B cell (primary cell): ENCODE measurements around the gene CTNNA1. TPM values are rescaled to one million over a fixed set of nuclear protein-coding genes. Genes with fewer than 3 reads are reported as not detected.

ENCODE experiments used
- ATAC-seq: fragments of 200-7000 bp; cut with Tn5 transposase; one replicate; pipeline ENCODE4 v1.10.0; 2021; ENCODE audit warnings: low read depth, mild to moderate bottlenecking, moderate number of reproducible peaks, moderate library complexity
- CTCF ChIA-PET: fragments of 350-600 bp; sonication (Branson Sonifier 250); formaldehyde crosslinking; loops from one replicate; lab custom pipeline; 2021; ENCODE audit warnings: antibody characterized with exemption, inconsistent platforms; lab: Charles Lee
- POLR2A ChIA-PET: fragments of 350-600 bp; sonication (Branson Sonifier 250); formaldehyde crosslinking; loops from one replicate; lab custom pipeline; 2021; ENCODE audit warnings: antibody characterized with exemption; lab: Charles Lee
- DNase-seq: peaks from one replicate; pipeline ENCODE4 v3.0.0; 2013
- H2AFZ ChIP-seq: 2 replicates; pipeline ENCODE4 v1.6.1; 2012; ENCODE audit warnings: mild to moderate bottlenecking, low read depth, low read length; ENCODE audit not compliant: insufficient read depth, poor library complexity, severe bottlenecking
- H3K27ac ChIP-seq, 2 donors: 1 replicate in 1 of 2; 2 replicates in 1 of 2; pipeline ENCODE4 v1.5.1; 2012 to 2013; ENCODE audit warnings: low read length in 2 of 2, mild to moderate bottlenecking in 2 of 2, moderate library complexity in 1 of 2
- H3K27me3 ChIP-seq, 4 experiments: fragments of 200-600 bp in 1 of 4; sonication (generic) in 1 of 4; replicated peaks in 1 of 4; 1 replicate in 2 of 4; 2 replicates in 2 of 4; pipeline versions ENCODE4 v1.6.1 to v1.7.0; 2013 to 2016; ENCODE audit warnings: low read length in 3 of 4, mild to moderate bottlenecking in 2 of 4, mixed read lengths in 1 of 4, moderate library complexity in 1 of 4; ENCODE audit not compliant: insufficient read depth in 4 of 4, control insufficient read depth in 3 of 4; ENCODE audit errors: control extremely low read depth in 1 of 4
- H3K36me3 ChIP-seq, 2 experiments: replicated peaks in 1 of 2; 1 replicate in 1 of 2; 2 replicates in 1 of 2; pipeline versions ENCODE4 v1.6.1 to v1.7.1; 2013; ENCODE audit warnings: low read length in 1 of 2; ENCODE audit not compliant: insufficient read depth in 2 of 2, control insufficient read depth in 1 of 2; ENCODE audit errors: control extremely low read depth in 1 of 2, extremely low read depth in 1 of 2
- H3K4me1 ChIP-seq, 2 donors: fragments of 200-600 bp in 1 of 2; sonication (generic) in 1 of 2; 1 replicate in 1 of 2; 2 replicates in 1 of 2; pipeline versions ENCODE4 v1.5.1 to v1.6.1; 2013 to 2017; ENCODE audit warnings: low read length in 2 of 2; ENCODE audit not compliant: control insufficient read depth in 2 of 2, insufficient read depth in 2 of 2
- H3K4me2 ChIP-seq: replicated peaks from 2 replicates; pipeline ENCODE3; 2012; ENCODE audit warnings: mild to moderate bottlenecking, low read depth, low read length; ENCODE audit not compliant: poor library complexity, severe bottlenecking
- H3K4me3 ChIP-seq, 5 experiments: fragments of 200-600 bp in 1 of 5; sonication (generic) in 1 of 5; 1 replicate in 3 of 5; 2 replicates in 2 of 5; pipeline versions ENCODE4 v1.5.1 to v1.7.0; 2011 to 2016; ENCODE audit warnings: low read length in 4 of 5, mild to moderate bottlenecking in 4 of 5, low read depth in 2 of 5, control low read depth in 1 of 5, moderate library complexity in 1 of 5; ENCODE audit not compliant: insufficient read depth in 1 of 5; ENCODE audit errors: control extremely low read depth in 1 of 5, extremely low read depth in 1 of 5
- H3K79me2 ChIP-seq: fragments of 200-600 bp; sonication (generic); one replicate; pipeline ENCODE4 v1.6.0; 2016; ENCODE audit warnings: low read length; ENCODE audit not compliant: control insufficient read depth, insufficient read depth
- H3K9ac ChIP-seq: fragments of 200-600 bp; sonication (generic); 2 replicates; pipeline ENCODE4 v1.6.1; 2017; ENCODE audit warnings: mild to moderate bottlenecking, low read length, moderate library complexity
- H3K9me3 ChIP-seq, 3 donors: one replicate each; pipeline versions ENCODE4 v1.6.1 to v1.7.1; 2013; ENCODE audit warnings: low read length in 2 of 3; ENCODE audit not compliant: control insufficient read depth in 2 of 3, insufficient read depth in 1 of 3; ENCODE audit errors: control extremely low read depth in 1 of 3
- H4K20me1 ChIP-seq: 2 replicates; pipeline ENCODE4 v1.6.0; 2012; ENCODE audit warnings: mild to moderate bottlenecking, low read length; ENCODE audit not compliant: insufficient read depth, control insufficient read depth, poor library complexity, severe bottlenecking
- H3K27ac Mint-ChIP-seq: one replicate; pipeline ENCODE4 v1.8.0; 2021; ENCODE audit warnings: mixed read lengths
- H3K27me3 Mint-ChIP-seq: one replicate; pipeline ENCODE4 v1.8.0; 2021; ENCODE audit warnings: mixed read lengths
- H3K4me1 Mint-ChIP-seq: one replicate; pipeline ENCODE4 v1.8.0; 2021; ENCODE audit warnings: mixed read lengths
- H3K4me3 Mint-ChIP-seq: one replicate; pipeline ENCODE4 v1.8.0; 2021; ENCODE audit warnings: mixed read lengths
- H3K9me3 Mint-ChIP-seq: one replicate; pipeline ENCODE4 v1.8.0; 2022; ENCODE audit warnings: mixed read lengths; ENCODE audit not compliant: insufficient read depth
- EZH2 ChIP-seq: IDR thresholded peaks from 2 replicates; pipeline ENCODE4 v1.6.1; 2012; ENCODE audit warnings: borderline replicate concordance, low read depth, mild to moderate bottlenecking, moderate library complexity, low read length; ENCODE audit not compliant: insufficient read depth, poor library complexity, severe bottlenecking
- WGBS: methylation state at CpG from one replicate; pipeline ENCODE4 v1.1.5; 2013; ENCODE audit warnings: missing lambda C conversion rate; ENCODE audit not compliant: insufficient coverage; 5-methylcytosine and 5-hydroxymethylcytosine counted together
- intact Hi-C: fragments of 100-400 bp; cut with micrococcal nuclease; formaldehyde crosslinking; loops from one replicate; pipeline ENCODE4 v1.10.0; 2022
- polyA plus RNA-seq: library from polyadenylated mRNA; depleted of rRNA; stranded (reverse); fragments of >200 nt; gene quantifications from 2 replicates; pipeline ENCODE4 v1.2.3, GENCODE V29; 2012
- total RNA-seq, 2 donors: library from RNA; stranded (reverse); fragments of 120-200 nt in 1 of 2; gene quantifications; 1 replicate in 1 of 2; 2 replicates in 1 of 2; pipeline versions ENCODE4 v1.2.3 to v1.2.4, GENCODE V29; 2013 to 2022
- TF ChIP-seq, protein P1 (sequence below): fragments of 200-600 bp; IDR thresholded peaks from one replicate; pipeline ENCODE4 v1.8.0; 2022; ENCODE audit warnings: antibody characterized with exemption, mild to moderate bottlenecking

The CTNNA1 gene
- total and polyA plus RNA-seq, 2 donors (not counting 1 experiment from before 2014, with no cell fraction given) = 22.7 to 96.0 TPM

- 47% methylated on average over 2 of the region's 2 CpGs for WGBS
- Histone ChIP-seq H3K4me2 (no peak overlapping the region), H3K27me3 (no peaks in the 10 kb centered on the region), H2AFZ (no peak overlapping the region), H3K9ac (no peak overlapping the region), H3K36me3 (no peaks in the 10 kb centered on the region), H3K9me3 (no peaks in the 10 kb centered on the region), H3K27ac (no peak overlapping the region), H3K4me1 (no peaks in the 10 kb centered on the region), H4K20me1 (no peaks in the 10 kb centered on the region), H3K79me2 (no peaks in the 10 kb centered on the region), H3K4me3 (no peak overlapping the region)
- CTCF ChIA-PET = no interaction called here
- H3K27me3 Mint-ChIP-seq = no peaks in the 10 kb centered on the region
- H3K4me1 Mint-ChIP-seq = no peaks in the 10 kb centered on the region
- TF ChIP-seq EZH2 = no peak
- TF ChIP-seq, protein P1, sequence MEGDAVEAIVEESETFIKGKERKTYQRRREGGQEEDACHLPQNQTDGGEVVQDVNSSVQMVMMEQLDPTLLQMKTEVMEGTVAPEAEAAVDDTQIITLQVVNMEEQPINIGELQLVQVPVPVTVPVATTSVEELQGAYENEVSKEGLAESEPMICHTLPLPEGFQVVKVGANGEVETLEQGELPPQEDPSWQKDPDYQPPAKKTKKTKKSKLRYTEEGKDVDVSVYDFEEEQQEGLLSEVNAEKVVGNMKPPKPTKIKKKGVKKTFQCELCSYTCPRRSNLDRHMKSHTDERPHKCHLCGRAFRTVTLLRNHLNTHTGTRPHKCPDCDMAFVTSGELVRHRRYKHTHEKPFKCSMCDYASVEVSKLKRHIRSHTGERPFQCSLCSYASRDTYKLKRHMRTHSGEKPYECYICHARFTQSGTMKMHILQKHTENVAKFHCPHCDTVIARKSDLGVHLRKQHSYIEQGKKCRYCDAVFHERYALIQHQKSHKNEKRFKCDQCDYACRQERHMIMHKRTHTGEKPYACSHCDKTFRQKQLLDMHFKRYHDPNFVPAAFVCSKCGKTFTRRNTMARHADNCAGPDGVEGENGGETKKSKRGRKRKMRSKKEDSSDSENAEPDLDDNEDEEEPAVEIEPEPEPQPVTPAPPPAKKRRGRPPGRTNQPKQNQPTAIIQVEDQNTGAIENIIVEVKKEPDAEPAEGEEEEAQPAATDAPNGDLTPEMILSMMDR = no peak
- H3K27ac Mint-ChIP-seq = no peak overlapping the region
- H3K4me3 Mint-ChIP-seq = no peak overlapping the region
- intact Hi-C loops = no loop called here
- H3K9me3 Mint-ChIP-seq = no peaks in the 10 kb centered on the region
- DNase-seq (no peak), ATAC-seq (no peak)
- POLR2A ChIA-PET = no interaction called here
These were observed 19.7 kb upstream of the CTNNA1 start for GRCh38 chr5:138733509-138733908.

DNA sequence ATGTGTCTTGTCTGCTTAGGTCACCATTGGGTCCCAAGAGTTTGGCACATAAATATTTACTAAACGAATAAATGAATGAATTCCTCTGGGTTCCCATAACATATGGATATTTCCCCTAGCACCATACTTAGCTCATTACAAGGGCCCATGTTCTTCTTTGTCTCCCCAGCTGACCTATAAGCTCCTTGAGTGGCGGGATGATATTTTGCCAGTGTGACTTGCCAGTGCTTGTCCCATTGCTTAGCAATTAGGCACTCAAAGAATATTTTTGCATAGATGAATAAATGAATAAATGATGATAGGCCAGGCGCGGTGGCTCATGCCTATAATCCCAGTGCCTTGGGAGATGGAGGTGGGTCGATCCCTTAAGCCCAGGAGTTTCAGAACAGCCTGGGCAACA, 16.9 kb upstream of the CTNNA1 start:
- H3K9me3 Mint-ChIP-seq = no peaks in the 10 kb centered on the region
- H3K27me3 Mint-ChIP-seq = no peaks in the 10 kb centered on the region
- H3K27me3 ChIP-seq = no peaks in the 10 kb centered on the region
- no peak overlapping the region for H3K27ac Mint-ChIP-seq
- no peaks in the 10 kb centered on the region for H3K79me2 ChIP-seq
- H3K4me1 ChIP-seq = no peaks in the 10 kb centered on the region
- H3K4me1 Mint-ChIP-seq = no peaks in the 10 kb centered on the region
- H4K20me1 ChIP-seq = no peaks in the 10 kb centered on the region
- no peak overlapping the region for H3K27ac ChIP-seq
- no peak overlapping the region for H2AFZ ChIP-seq
- DNase-seq (no peak), ATAC-seq (no peak)
- intact Hi-C loops = no loop called here
- no peaks in the 10 kb centered on the region for H3K36me3 ChIP-seq
- H3K9ac ChIP-seq = no peak overlapping the region
- CTCF ChIA-PET = no interaction called here
- H3K4me2 ChIP-seq = no peak overlapping the region
- H3K4me3 ChIP-seq = no peak overlapping the region
- H3K9me3 ChIP-seq = no peaks in the 10 kb centered on the region
- no peak overlapping the region for H3K4me3 Mint-ChIP-seq
- 100% methylated on average over 1 of the region's 5 CpGs for WGBS
- TF ChIP-seq EZH2 = no peak
- TF ChIP-seq, protein P1 = no peak
- POLR2A ChIA-PET = no interaction called here
